ENCODE results near the gene PRSS21. TPM values are rescaled to one million over a fixed set of nuclear protein-coding genes. Genes with fewer than 3 reads are reported as not detected.
A peak's percentile ranks its signal among the peaks of the same experiment; 100 is the strongest.

PRSS21 gene
- total and polyA plus RNA-seq, 10 of the 15 experiments (the other 5 are each of a cell fraction or from before 2014, with no cell fraction given), result 5.3 to 73.4 (median 40.1) TPM; not detected in 1

- TF ChIP-seq POLR2A (IDR thresholded peaks at IDR 0.05; ENCODE audit: low read depth, low read length) (peak; percentile 34; the same call in 1 of the 2 replicates), NBN (IDR thresholded peaks at IDR 0.05) (no peak), EGR1 (IDR thresholded peaks at IDR 0.05; ENCODE audit: borderline replicate concordance in 1 of 2, low read depth in 2 of 2, low read length in 2 of 2) (no peak), MAX (IDR thresholded peaks at IDR 0.05; ENCODE audit: low read depth, low read length) (no peak), ZNF384 (IDR thresholded peaks at IDR 0.05; ENCODE audit: borderline replicate concordance, low read depth, low read length) (no peak), NFXL1 (IDR thresholded peaks at IDR 0.05; ENCODE audit: borderline replicate concordance) (no peak), ATF7 (IDR thresholded peaks at IDR 0.05; ENCODE audit: low read depth) (no peak), TCF7 (IDR thresholded peaks at IDR 0.05; ENCODE audit: borderline replicate concordance) (no peak)
Measured at GRCh38 chr16:2769100-2769529, 47.9 kb upstream of the PRSS21 start (continued).

DNA sequence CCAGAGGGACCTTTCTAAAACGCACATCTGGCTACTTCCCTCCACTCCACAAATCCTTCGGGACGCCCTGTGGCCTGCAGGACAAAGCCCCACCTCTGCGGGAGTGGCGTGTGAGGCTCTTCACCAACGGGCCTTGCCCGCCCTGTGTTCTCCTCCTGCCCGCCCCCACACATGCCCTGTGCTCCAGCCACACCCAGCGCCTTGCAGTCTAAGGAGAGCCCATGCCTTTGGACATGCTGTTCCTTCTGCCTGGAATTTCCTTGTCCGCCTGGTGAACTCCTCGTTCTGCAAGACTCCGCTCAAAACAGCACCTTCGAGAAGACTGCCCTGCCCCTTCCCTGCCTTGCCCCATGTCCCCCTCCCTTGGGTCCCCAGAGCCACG lies 47.4 kb upstream of the PRSS21 start:
- 75% methylated on average over 13 of the region's 14 CpGs for WGBS (ENCODE audit: insufficient coverage, insufficient replicate concordance, low lambda C conversion rate, missing lambda C conversion rate)
- POLR2A ChIA-PET, result no interaction called here
- Histone ChIP-seq H2AFZ (ENCODE audit: control insufficient read depth, low read depth, low read length) (no peak overlapping the region), H3K27me3 (replicated peaks in 1 of 2; ENCODE audit: control insufficient read depth in 2 of 2, insufficient read depth in 2 of 2, low read length in 1 of 2) (no peaks in the 10 kb centered on the region), H4K20me1 (ENCODE audit: control insufficient read depth, insufficient read depth) (no peaks in the 10 kb centered on the region; the same call in none of the 2 replicates), H3K4me2 (ENCODE audit: control insufficient read depth, insufficient read depth) (no peak overlapping the region), H3K9ac (ENCODE audit: control insufficient read depth, insufficient read depth, low read length) (no peak overlapping the region), H3K4me3 (no peak overlapping the region), H3K4me1 (ENCODE audit: control insufficient read depth, insufficient read depth, low read length) (no peaks in the 10 kb centered on the region), H3K27ac (ENCODE audit: control insufficient read depth, insufficient read depth) (no peak overlapping the region), H3K9me3 (replicated peaks; ENCODE audit: control insufficient read depth, insufficient read depth, low read length) (no peaks in the 10 kb centered on the region; the same call in 2 of the 3 replicates), H3K36me3 (ENCODE audit: control insufficient read depth in 2 of 2, insufficient read depth in 2 of 2, low read length in 1 of 2) (peaks cover 51 to 53% of the 10 kb centered on the region in 2 experiments), H3K79me2 (ENCODE audit: control insufficient read depth, insufficient read depth, low read length) (peaks cover 4% of the 10 kb centered on the region)
- 0 out of 2 replicates have a peak, but pooled peaks have one; percentile 7 for TF ChIP-seq POLR2AphosphoS5 (IDR thresholded peaks at IDR 0.05; ENCODE audit: low read length)
- 0 out of 3 replicates have a peak, but pooled peaks have one; percentile 3 for TF ChIP-seq POU2F2 (IDR thresholded peaks at IDR 0.05; ENCODE audit: borderline replicate concordance, low read depth, low read length)
- peak; percentile 32; the same call in 1 of the 2 replicates for TF ChIP-seq POLR2A (IDR thresholded peaks at IDR 0.05; ENCODE audit: low read depth, low read length)
- no peak for TF ChIP-seq SUPT20H (IDR thresholded peaks at IDR 0.05; ENCODE audit: borderline replicate concordance, control insufficient read depth, low read depth, low read length)
- CTCF ChIA-PET, result no interaction called here
- no TSS peak for BruUV-seq (replicated peaks)
- in situ Hi-C loops (cut with MboI) (no loop called here), intact Hi-C loops (cut with micrococcal nuclease; ENCODE audit: unreplicated experiment) (no loop called here)
- no peak for FAIRE-seq
- RAD21 ChIA-PET (ENCODE audit: unreplicated experiment), result no interaction called here
- SMC1A ChIA-PET (ENCODE audit: uncharacterized antibody, unreplicated experiment), result interaction anchor here (1.6 kb wide), 1 partner anchor 23 kb away, joined by 3 read pairs; no protein-coding TSS in a partner anchor
- ATAC-seq, result peak; percentile 3; the same call in 1 of the 3 replicates
- DNase-seq (ENCODE audit: low read depth, low spot score), result no peak

Measured in GM12878 (cell line).